ENCODE results near the gene DPP7.

DPP7 gene

DNA sequence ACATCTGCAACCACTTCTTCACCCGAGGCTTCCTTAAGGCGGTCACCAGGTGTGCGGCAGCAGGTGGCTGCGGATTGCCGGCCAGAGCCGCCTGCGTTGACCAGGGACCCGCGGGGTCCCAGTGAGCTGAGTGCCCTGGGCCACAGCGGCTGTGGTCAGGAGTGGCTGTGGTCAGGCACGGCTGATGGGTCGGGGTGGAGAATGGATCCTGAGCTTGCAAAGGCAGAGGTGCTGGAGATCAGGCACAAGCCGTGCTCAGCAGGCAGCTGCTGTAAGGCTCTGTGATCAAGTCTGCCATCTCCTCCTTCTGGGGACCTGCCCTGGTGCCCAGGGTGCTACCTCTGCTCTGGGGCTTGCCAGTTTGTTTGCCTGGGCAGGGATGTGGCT is 35.1 kb downstream of the DPP7 start:
- no peak for DNase-seq (ENCODE audit: low read depth)
- TF ChIP-seq, protein P1, sequence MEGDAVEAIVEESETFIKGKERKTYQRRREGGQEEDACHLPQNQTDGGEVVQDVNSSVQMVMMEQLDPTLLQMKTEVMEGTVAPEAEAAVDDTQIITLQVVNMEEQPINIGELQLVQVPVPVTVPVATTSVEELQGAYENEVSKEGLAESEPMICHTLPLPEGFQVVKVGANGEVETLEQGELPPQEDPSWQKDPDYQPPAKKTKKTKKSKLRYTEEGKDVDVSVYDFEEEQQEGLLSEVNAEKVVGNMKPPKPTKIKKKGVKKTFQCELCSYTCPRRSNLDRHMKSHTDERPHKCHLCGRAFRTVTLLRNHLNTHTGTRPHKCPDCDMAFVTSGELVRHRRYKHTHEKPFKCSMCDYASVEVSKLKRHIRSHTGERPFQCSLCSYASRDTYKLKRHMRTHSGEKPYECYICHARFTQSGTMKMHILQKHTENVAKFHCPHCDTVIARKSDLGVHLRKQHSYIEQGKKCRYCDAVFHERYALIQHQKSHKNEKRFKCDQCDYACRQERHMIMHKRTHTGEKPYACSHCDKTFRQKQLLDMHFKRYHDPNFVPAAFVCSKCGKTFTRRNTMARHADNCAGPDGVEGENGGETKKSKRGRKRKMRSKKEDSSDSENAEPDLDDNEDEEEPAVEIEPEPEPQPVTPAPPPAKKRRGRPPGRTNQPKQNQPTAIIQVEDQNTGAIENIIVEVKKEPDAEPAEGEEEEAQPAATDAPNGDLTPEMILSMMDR (conservative IDR thresholded peaks at IDR 0.05; ENCODE audit: low read depth, low read length) = no peak

DNA sequence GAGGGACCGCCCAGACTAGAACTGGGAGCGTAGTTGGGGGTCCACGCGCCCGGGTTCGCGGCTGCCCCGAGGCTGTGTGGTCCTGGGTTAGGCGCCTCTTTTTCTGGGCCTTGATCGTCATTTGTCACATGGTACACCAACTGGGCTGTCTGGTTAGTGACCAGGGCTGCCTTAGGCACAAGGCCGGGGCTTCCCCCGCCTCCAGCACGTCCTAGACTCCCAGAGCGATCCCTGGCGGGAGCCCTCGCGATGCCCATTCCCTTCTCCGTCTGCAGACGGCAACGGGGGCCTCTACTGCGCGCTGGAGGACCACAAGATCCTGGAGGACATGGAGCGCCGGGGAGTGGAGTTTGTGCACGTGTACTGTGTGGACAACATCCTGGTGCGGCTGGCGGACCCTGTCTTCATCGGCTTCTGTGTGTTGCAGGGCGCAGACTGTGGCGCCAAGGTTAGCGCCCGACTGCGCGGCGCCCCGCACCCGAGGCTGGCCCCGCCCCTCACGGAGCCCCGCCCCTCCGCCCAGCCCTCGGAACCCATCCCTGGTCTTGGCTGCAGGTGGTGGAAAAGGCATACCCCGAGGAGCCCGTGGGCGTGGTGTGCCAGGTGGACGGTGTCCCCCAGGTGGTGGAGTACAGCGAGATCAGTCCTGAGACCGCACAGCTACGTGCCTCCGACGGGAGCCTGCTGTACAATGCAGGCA is 35.7 kb downstream of the DPP7 start:
- TF ChIP-seq, protein P1 (conservative IDR thresholded peaks at IDR 0.05; ENCODE audit: low read depth, low read length) = no peak
- peak overlapping the region; percentile 74 for H3K4me3 ChIP-seq (ENCODE audit: low read depth, low read length)
- DNase-seq (ENCODE audit: low read depth) = peak; percentile 9

More for the DNA sequence above, 35.1 kb downstream of the DPP7 start:
- H3K4me3 ChIP-seq (ENCODE audit: low read depth, low read length) = no peak overlapping the region

DNA sequence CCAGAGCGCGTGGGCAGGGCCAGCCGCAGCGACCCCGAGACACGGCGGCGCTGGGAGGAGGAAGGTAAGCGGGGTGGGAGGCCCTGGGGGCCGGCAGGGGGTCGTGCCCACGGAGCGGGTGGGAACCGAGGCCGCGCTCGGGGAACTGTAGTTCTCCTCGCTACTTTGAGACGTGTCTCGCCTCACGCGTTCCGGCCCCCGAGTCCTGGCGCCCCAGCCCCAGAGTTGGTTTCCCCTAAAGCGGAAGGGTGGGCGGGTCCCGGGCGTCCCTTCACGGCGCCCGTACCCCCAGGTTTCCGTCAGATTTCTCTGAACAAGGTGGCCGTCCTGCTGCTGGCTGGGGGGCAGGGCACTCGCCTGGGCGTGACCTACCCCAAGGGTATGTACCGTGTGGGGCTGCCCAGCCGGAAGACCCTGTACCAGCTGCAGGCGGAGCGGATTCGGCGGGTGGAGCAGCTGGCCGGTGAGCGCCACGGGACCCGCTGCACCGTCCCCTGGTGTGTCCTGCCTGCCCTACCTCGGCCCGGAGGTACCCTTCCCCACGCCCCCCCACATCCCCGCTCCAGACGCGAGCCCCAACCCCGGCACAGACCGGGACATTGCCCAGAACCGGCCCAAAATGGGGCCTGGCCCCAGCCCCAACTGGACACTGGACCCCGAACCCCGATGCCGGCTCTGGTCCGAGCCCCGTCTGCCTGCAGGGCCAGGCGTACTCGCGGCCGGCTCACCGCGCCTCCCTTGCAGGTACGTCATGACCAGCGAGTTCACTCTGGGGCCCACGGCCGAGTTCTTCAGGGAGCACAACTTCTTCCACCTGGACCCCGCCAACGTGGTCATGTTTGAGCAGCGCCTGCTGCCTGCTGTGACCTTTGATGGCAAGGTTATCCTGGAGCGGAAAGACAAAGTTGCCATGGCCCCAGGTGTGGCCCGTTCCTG is 36.5 kb downstream of the DPP7 start:
- peak overlapping the region; percentile 74 for H3K4me3 ChIP-seq (ENCODE audit: low read depth, low read length)
- DNase-seq (ENCODE audit: low read depth) = peak; percentile 11
- TF ChIP-seq, protein P1 (conservative IDR thresholded peaks at IDR 0.05; ENCODE audit: low read depth, low read length) = no peak

DNA sequence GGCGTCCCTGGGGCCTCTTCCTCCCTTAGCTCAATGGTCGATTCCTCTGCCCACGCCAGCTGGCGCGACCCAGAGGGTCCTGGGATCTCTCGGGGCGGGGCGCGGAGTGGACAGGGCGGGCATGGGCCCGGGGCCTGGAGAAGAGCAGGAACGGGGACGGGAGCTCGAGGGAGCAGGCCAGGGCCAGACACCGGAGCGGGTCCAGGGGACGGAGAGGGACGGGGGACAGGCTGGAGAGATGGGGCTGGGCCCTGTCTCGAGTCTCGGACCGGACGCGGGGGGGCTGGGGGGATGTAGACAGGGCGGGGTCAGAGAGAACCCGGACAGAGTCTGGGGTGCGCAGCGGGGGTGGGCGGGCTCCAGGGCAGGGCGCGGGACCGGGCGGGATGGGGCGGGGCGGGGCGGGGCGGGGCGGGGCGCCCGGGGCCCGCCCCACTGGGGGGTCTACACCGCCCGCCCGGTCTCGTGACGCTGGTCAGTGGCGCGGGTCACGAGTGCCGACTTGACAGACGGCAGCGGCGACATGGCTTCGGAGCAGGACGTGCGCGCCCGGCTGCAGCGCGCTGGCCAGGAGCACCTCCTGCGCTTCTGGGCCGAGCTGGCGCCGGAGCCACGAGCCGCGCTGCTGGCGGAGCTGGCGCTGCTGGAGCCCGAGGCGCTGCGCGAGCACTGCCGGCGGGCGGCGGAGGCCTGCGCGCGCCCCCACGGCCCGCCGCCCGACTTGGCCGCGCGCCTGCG is 37.4 kb downstream of the DPP7 start, which contains the start of gene UAP1L1:
TSS of gene UAP1L1 (plus strand) at position 508 of the 738 bp plus-strand sequence. CDS start at position 524, 16 bp downstream.
- TF ChIP-seq, protein P1 (conservative IDR thresholded peaks at IDR 0.05; ENCODE audit: low read depth, low read length) = no peak
- H3K4me3 ChIP-seq (ENCODE audit: low read depth, low read length) = peak within 1 kb of the TSS; percentile 74
- peak; percentile 55 for DNase-seq (ENCODE audit: low read depth)

DNA sequence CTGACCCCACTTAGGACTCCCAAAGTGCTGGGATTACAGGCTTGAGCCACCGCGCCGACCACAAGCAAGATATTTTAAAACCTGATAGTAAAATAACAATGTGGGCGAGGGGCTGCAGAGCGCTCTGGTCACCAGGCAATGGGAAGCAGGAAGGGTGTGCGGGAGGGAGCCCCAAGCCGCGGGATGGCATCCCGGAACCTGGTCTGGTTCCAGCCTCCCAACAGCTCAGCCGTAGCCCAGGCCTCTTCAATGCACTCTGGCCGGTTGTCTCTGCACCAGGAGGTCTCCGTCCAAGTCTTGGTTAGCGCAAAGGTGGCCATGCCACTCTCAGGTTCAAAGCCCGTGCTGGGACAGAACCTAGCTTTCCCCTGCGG is 37.9 kb downstream of the DPP7 start:
- no peak for DNase-seq (ENCODE audit: low read depth)
- TF ChIP-seq, protein P1 (conservative IDR thresholded peaks at IDR 0.05; ENCODE audit: low read depth, low read length) = no peak
- peak overlapping the region; percentile 74 for H3K4me3 ChIP-seq (ENCODE audit: low read depth, low read length)

DNA sequence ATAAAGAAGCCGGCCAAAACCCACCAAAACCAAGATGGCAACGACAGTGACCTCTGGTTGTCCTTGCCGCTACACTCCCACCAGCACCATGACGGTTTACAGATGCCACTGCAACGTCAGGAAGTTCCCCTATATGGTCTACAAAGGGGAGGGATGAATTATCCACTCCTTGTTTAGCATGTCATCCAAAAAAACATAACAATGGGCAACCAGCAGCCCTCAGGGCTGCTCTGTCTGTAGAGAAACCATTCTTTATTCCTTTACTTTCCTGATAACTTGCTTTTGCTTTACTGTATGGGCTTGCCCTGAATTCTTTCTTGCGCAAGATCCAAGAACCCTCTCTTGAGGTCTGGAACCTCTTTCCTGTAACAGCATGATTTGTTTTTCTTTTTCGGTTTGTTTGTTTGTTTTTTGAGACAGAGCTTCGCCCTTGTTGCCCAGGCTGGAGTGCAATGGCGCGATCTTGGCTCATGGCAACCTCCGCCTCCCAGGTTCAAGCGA is 39.2 kb downstream of the DPP7 start:
- no peak for DNase-seq (ENCODE audit: low read depth)
- no peak overlapping the region for H3K4me3 ChIP-seq (ENCODE audit: low read depth, low read length)
- TF ChIP-seq, protein P1 (conservative IDR thresholded peaks at IDR 0.05; ENCODE audit: low read depth, low read length) = no peak
